OCI-LY3 (cell line): ENCODE measurements around the gene SMCO1.
"Not testable (repeated sequence)": the region's sequence is repeated elsewhere in the genome, so short reads cannot be mapped to it uniquely, and the experiment has no call there.

Experiments
- H2AFZ ChIP-seq: fragments of 200-600, 300-600 bp; shearing (Covaris generic); 2 replicates; pipeline ENCODE4 v1.6.0; 2014; ENCODE audit warnings: antibody characterized with exemption, low read depth, low read length
- H3K27ac ChIP-seq: fragments of 200-600, 300-600 bp; sonication (generic); 2 replicates; pipeline ENCODE4 v1.5.1; 2014; ENCODE audit warnings: mild to moderate bottlenecking, low read length, moderate library complexity, mixed read lengths
- H3K27me3 ChIP-seq: fragments of 200-600, 300-600 bp; sonication (generic); 2 replicates; pipeline ENCODE4 v1.6.1; 2014; ENCODE audit warnings: low read depth, low read length, mixed read lengths
- H3K36me3 ChIP-seq: fragments of 200-600, 300-600 bp; sonication (generic); replicated peaks from 2 replicates; pipeline ENCODE3; 2014; ENCODE audit warnings: low read depth, low read length, mixed read lengths
- H3K4me1 ChIP-seq: fragments of 300-600, 200-600 bp; sonication (generic); 2 replicates; pipeline ENCODE4 v1.6.1; 2014; ENCODE audit warnings: low read length, mixed read lengths
- H3K4me2 ChIP-seq: fragments of 200-600, 300-600 bp; sonication (generic); 2 replicates; pipeline ENCODE4 v1.6.1; 2014; ENCODE audit warnings: low read length, mixed read lengths
- H3K4me3 ChIP-seq: fragments of 300-600, 200-600 bp; sonication (generic); 2 replicates; pipeline ENCODE4 v1.5.1; 2014; ENCODE audit warnings: antibody characterized with exemption, mild to moderate bottlenecking, low read length, moderate library complexity
- H3K79me2 ChIP-seq: fragments of 300-600, 200-600 bp; shearing (Covaris generic); 2 replicates; pipeline ENCODE4 v1.6.1; 2014; ENCODE audit warnings: mild to moderate bottlenecking, low read length, mixed read lengths
- H3K9ac ChIP-seq: fragments of 300-600, 200-600 bp; shearing (Covaris generic); 2 replicates; pipeline ENCODE4 v1.6.0; 2014; ENCODE audit warnings: mild to moderate bottlenecking, low read length, moderate library complexity
- H3K9me3 ChIP-seq: fragments of 200-600, 300-600 bp; shearing (Covaris generic); 2 replicates; pipeline ENCODE4 v1.6.1; 2014; ENCODE audit warnings: low read length, mixed read lengths; ENCODE audit not compliant: insufficient read depth
- H4K20me1 ChIP-seq: fragments of 200-600, 300-600 bp; sonication (generic); 2 replicates; pipeline ENCODE4 v1.6.1; 2016; ENCODE audit warnings: low read length, mixed read lengths; ENCODE audit not compliant: insufficient read depth
- EZH2phosphoT487 ChIP-seq: fragments of 200-600 bp; shearing (Covaris generic); IDR thresholded peaks from 2 replicates; pipeline ENCODE4 v1.6.1; 2018; ENCODE audit warnings: antibody characterized with exemption, mixed run types, low read depth
- TF ChIP-seq, protein P1 (sequence below): fragments of 200-600, 300-600 bp; sonication (generic); IDR thresholded peaks from 2 replicates; pipeline ENCODE4 v1.5.1; 2014; ENCODE audit warnings: antibody characterized with exemption, low read length, low read depth

SMCO1 gene

DNA sequence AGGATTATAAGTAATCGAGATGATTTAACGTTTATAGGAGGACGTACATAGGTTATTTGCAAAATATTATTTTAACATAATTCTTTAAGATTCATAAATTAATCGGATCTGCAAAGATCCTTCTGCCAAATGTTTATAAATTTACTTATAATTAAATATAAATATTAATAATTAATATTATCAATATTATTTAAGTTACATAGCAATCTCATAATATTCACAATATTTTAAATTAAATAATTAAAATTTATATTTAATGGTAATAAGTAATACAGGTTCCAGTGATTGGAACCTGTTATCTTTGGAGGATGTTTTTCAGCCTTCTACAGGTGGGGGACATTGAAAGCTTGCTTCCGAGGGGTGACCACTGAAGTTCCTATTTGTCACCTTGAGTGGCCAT lies 37.1 kb upstream of the SMCO1 start:
- H3K9ac ChIP-seq = no peak overlapping the region
- TF ChIP-seq, protein P1, sequence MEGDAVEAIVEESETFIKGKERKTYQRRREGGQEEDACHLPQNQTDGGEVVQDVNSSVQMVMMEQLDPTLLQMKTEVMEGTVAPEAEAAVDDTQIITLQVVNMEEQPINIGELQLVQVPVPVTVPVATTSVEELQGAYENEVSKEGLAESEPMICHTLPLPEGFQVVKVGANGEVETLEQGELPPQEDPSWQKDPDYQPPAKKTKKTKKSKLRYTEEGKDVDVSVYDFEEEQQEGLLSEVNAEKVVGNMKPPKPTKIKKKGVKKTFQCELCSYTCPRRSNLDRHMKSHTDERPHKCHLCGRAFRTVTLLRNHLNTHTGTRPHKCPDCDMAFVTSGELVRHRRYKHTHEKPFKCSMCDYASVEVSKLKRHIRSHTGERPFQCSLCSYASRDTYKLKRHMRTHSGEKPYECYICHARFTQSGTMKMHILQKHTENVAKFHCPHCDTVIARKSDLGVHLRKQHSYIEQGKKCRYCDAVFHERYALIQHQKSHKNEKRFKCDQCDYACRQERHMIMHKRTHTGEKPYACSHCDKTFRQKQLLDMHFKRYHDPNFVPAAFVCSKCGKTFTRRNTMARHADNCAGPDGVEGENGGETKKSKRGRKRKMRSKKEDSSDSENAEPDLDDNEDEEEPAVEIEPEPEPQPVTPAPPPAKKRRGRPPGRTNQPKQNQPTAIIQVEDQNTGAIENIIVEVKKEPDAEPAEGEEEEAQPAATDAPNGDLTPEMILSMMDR = no peak
- TF ChIP-seq EZH2phosphoT487 = no peak
- H3K9me3 ChIP-seq = peaks cover 4% of the 10 kb centered on the region; the same call in 1 of the 2 replicates
- no peak overlapping the region for H3K27ac ChIP-seq
- no peak overlapping the region for H3K4me2 ChIP-seq
- H3K79me2 ChIP-seq = no peaks in the 10 kb centered on the region
- no peak overlapping the region for H2AFZ ChIP-seq
- no peaks in the 10 kb centered on the region for H4K20me1 ChIP-seq
- H3K4me1 ChIP-seq = peaks cover 8% of the 10 kb centered on the region
- H3K27me3 ChIP-seq = no peaks in the 10 kb centered on the region
- peaks cover 3% of the 10 kb centered on the region for H3K36me3 ChIP-seq
- no peak overlapping the region for H3K4me3 ChIP-seq

- not testable (repeated sequence) for H4K20me1 ChIP-seq, H3K27ac ChIP-seq, H3K27me3 ChIP-seq, H3K9me3 ChIP-seq, H3K4me1 ChIP-seq, H3K9ac ChIP-seq, H3K4me3 ChIP-seq, H2AFZ ChIP-seq, H3K79me2 ChIP-seq, H3K4me2 ChIP-seq, H3K36me3 ChIP-seq
These were observed 35.0 kb upstream of the SMCO1 start for GRCh38 chr3:196550172-196550571.

DNA sequence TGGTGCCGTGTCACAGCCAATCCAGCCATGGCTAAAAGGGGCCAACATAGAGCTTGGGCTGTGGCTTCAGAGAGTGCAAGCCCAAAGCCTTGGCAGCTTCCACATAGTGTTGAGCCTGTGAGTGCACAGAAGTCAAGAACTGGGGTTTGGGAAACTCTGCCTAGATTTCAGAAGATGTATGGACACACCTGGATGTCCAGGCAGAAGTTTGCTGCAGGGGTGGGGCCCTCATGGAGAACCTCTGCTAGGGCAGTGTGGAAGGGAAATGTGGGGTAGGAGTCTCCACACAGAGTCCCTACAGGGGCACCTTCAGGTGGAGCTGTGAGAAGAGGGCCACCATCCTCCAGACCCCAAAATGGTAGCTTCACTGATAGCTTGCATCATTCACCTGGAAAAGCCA lies 34.2 kb upstream of the SMCO1 start:
- not testable (repeated sequence) for H3K27ac ChIP-seq, H3K79me2 ChIP-seq, H3K4me1 ChIP-seq, H3K4me2 ChIP-seq, H3K4me3 ChIP-seq, H3K9ac ChIP-seq, H3K9me3 ChIP-seq, H4K20me1 ChIP-seq, H2AFZ ChIP-seq, H3K36me3 ChIP-seq, H3K27me3 ChIP-seq

DNA sequence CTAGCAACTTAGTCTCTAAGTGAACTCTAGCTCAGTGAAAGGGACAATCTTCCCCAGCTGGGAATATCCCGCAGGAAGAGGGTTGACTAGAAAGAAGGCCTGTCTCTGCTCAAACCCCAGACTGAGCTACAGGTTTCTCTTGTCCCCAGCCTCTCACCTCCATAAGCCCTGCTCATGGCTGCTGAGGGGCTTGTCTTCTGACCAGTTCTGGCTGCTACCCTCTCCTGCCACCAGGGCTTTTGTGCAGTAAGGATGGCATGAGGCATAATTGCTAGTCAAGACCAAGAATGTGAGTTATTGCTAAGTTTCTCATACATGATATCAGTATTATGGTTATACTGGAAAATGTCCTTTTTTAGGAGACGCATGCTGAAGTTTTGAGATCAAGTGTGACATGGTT lies 31.9 kb upstream of the SMCO1 start:
- TF ChIP-seq, protein P1 = no peak
- no peak for TF ChIP-seq EZH2phosphoT487
- Histone ChIP-seq H3K9me3 (peaks cover 4% of the 10 kb centered on the region; the same call in 1 of the 2 replicates), H3K9ac (no peak overlapping the region), H3K27ac (no peak overlapping the region), H3K4me1 (no peaks in the 10 kb centered on the region), H3K4me3 (no peak overlapping the region), H3K79me2 (no peaks in the 10 kb centered on the region), H2AFZ (no peak overlapping the region), H4K20me1 (no peaks in the 10 kb centered on the region), H3K27me3 (no peaks in the 10 kb centered on the region), H3K36me3 (peaks cover 3% of the 10 kb centered on the region), H3K4me2 (no peak overlapping the region)

DNA sequence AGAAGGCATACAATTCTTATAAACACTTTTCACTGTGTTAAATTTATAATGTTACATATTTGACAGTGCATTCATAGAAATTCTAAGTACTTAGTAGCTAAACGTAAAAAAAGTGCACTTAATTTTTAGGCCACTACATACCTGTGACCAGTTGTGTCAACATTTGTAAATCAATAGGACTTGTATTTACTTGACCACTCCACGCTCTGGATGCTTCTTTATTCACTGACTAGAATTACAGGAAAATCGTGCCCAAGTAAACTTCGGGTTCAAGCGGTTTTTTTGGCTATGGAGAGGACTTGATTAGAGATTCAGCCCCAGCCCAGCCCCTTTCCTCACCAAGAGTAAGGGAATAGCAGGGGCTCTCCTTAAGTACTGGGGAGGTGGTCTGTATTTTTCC lies 31.4 kb upstream of the SMCO1 start:
- no peak overlapping the region for H2AFZ ChIP-seq
- no peak overlapping the region for H3K27ac ChIP-seq
- H3K79me2 ChIP-seq = no peaks in the 10 kb centered on the region
- no peaks in the 10 kb centered on the region for H3K27me3 ChIP-seq
- no peak overlapping the region for H3K4me2 ChIP-seq
- no peaks in the 10 kb centered on the region for H3K4me1 ChIP-seq
- no peaks in the 10 kb centered on the region for H4K20me1 ChIP-seq
- TF ChIP-seq, protein P1 = no peak
- no peak for TF ChIP-seq EZH2phosphoT487
- H3K9me3 ChIP-seq = peaks cover 4% of the 10 kb centered on the region; the same call in 1 of the 2 replicates
- H3K9ac ChIP-seq = no peak overlapping the region
- H3K36me3 ChIP-seq = peaks cover 3% of the 10 kb centered on the region
- H3K4me3 ChIP-seq = no peak overlapping the region
